ENCODE data around the gene FCHSD2. TPM values are rescaled to one million over a fixed set of nuclear protein-coding genes. Genes with fewer than 3 reads are reported as not detected.

Gene FCHSD2
- total and polyA plus RNA-seq, 4 donors, result 14.7 to 41.6 (median 32.6) TPM

- H3K4me3 ChIP-seq, result no peak overlapping the region
- no peak overlapping the region for H3K9ac ChIP-seq (ENCODE audit: insufficient read depth in 1 of 2, low read length in 2 of 2)
- DNase-seq (no peak), ATAC-seq (ENCODE audit: insufficient read depth, low FRiP score) (no peak)
- 81 to 87% methylated on average over 2 of the region's 2 CpGs for WGBS, 2 donors
- H3K27me3 ChIP-seq (ENCODE audit: control insufficient read depth in 3 of 3, insufficient read depth in 3 of 3, low read length in 2 of 3), result no peaks in the 10 kb centered on the region
- no peak overlapping the region for H3K27ac ChIP-seq (ENCODE audit: low read depth in 1 of 2, low read length in 1 of 2)
- peaks cover 0 to 6% (median 1%) of the 10 kb centered on the region in 4 donors for H3K36me3 ChIP-seq (ENCODE audit: control insufficient read depth in 4 of 4, insufficient read depth in 4 of 4, low read length in 4 of 4)
- no peaks in the 10 kb centered on the region for H3K4me1 ChIP-seq (ENCODE audit: control insufficient read depth in 5 of 5, insufficient read depth in 5 of 5, low read length in 5 of 5)
- no peak for TF ChIP-seq CTCF (IDR thresholded peaks at IDR 0.05; ENCODE audit: control extremely low read depth, extremely low read depth)
- H3K9me3 ChIP-seq (ENCODE audit: control insufficient read depth in 4 of 4, insufficient read depth in 3 of 4, low read length in 3 of 4), result peaks cover 0 to 11% (median under 1%) of the 10 kb centered on the region in 4 donors
Observed at GRCh38 chr11:72908032-72908676, 234.0 kb downstream of the FCHSD2 start.

GRCh38 chr11:72904016-72904415 is 238.1 kb downstream of the FCHSD2 start:
- Histone ChIP-seq H3K4me1 (ENCODE audit: control insufficient read depth in 5 of 5, insufficient read depth in 5 of 5, low read length in 5 of 5) (no peaks in the 10 kb centered on the region), H3K27me3 (ENCODE audit: control insufficient read depth in 3 of 3, insufficient read depth in 3 of 3, low read length in 2 of 3) (no peaks in the 10 kb centered on the region), H3K4me3 (no peak overlapping the region), H3K27ac (ENCODE audit: low read depth in 1 of 2, low read length in 1 of 2) (no peak overlapping the region), H3K36me3 (ENCODE audit: control insufficient read depth in 4 of 4, insufficient read depth in 4 of 4, low read length in 4 of 4) (peaks cover 0 to 6% (median 1%) of the 10 kb centered on the region in 4 donors), H3K9me3 (ENCODE audit: control insufficient read depth in 4 of 4, insufficient read depth in 3 of 4, low read length in 3 of 4) (no peaks in the 10 kb centered on the region), H3K9ac (ENCODE audit: insufficient read depth in 1 of 2, low read length in 2 of 2) (no peak overlapping the region)
- DNase-seq (no peak), ATAC-seq (ENCODE audit: insufficient read depth, low FRiP score) (no peak)
- no peak for TF ChIP-seq CTCF (IDR thresholded peaks at IDR 0.05; ENCODE audit: control extremely low read depth, extremely low read depth)
- 96 to 97% methylated on average over 4 of the region's 4 CpGs for WGBS, 2 donors

DNA sequence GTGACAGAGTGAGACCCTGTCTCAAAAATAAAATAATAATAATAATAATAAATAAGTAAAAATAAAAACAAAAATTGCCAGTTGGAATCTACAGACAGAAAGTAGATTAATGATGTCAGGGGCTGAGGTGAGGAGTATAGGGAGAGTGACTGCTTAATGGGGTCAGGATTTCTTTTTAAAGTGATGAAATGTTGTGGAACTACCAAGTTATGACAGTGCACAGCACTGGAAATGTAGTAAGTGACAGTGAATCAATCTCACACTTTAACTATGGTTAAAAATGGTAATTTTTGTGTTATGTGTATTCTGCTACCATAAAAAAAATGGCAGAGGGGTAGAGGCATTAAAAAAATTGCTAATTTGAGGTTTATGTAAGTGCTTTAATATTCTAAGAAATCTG is 240.7 kb downstream of the FCHSD2 start:
- Histone ChIP-seq H3K9ac (ENCODE audit: insufficient read depth in 1 of 2, low read length in 2 of 2) (no peak overlapping the region), H3K4me1 (ENCODE audit: control insufficient read depth in 5 of 5, insufficient read depth in 5 of 5, low read length in 5 of 5) (no peaks in the 10 kb centered on the region), H3K27ac (ENCODE audit: low read depth in 1 of 2, low read length in 1 of 2) (no peak overlapping the region), H3K9me3 (ENCODE audit: control insufficient read depth in 4 of 4, insufficient read depth in 3 of 4, low read length in 3 of 4) (no peaks in the 10 kb centered on the region), H3K27me3 (ENCODE audit: control insufficient read depth in 3 of 3, insufficient read depth in 3 of 3, low read length in 2 of 3) (no peaks in the 10 kb centered on the region), H3K36me3 (ENCODE audit: control insufficient read depth in 4 of 4, insufficient read depth in 4 of 4, low read length in 4 of 4) (peaks cover 0 to 6% (median 1%) of the 10 kb centered on the region in 4 donors), H3K4me3 (no peak overlapping the region)
- ATAC-seq (ENCODE audit: insufficient read depth, low FRiP score) (no peak), DNase-seq (no peak)
- no peak for TF ChIP-seq CTCF (IDR thresholded peaks at IDR 0.05; ENCODE audit: control extremely low read depth, extremely low read depth)

GRCh38 chr11:72900013-72900412 is 242.1 kb downstream of the FCHSD2 start:
- ATAC-seq (ENCODE audit: insufficient read depth, low FRiP score) (no peak), DNase-seq (no peak)
- WGBS, 2 donors, result 91 to 94% methylated on average over 2 of the region's 2 CpGs
- Histone ChIP-seq H3K4me1 (ENCODE audit: control insufficient read depth in 5 of 5, insufficient read depth in 5 of 5, low read length in 5 of 5) (no peaks in the 10 kb centered on the region), H3K27ac (ENCODE audit: low read depth in 1 of 2, low read length in 1 of 2) (no peak overlapping the region), H3K27me3 (ENCODE audit: control insufficient read depth in 3 of 3, insufficient read depth in 3 of 3, low read length in 2 of 3) (no peaks in the 10 kb centered on the region), H3K9me3 (ENCODE audit: control insufficient read depth in 4 of 4, insufficient read depth in 3 of 4, low read length in 3 of 4) (no peaks in the 10 kb centered on the region), H3K36me3 (ENCODE audit: control insufficient read depth in 4 of 4, insufficient read depth in 4 of 4, low read length in 4 of 4) (peaks cover 0 to 6% (median 2%) of the 10 kb centered on the region in 4 donors), H3K9ac (ENCODE audit: insufficient read depth in 1 of 2, low read length in 2 of 2) (no peak overlapping the region), H3K4me3 (no peak overlapping the region)
- no peak for TF ChIP-seq CTCF (IDR thresholded peaks at IDR 0.05; ENCODE audit: control extremely low read depth, extremely low read depth)
